HG03103 (cell line): ENCODE data around the gene MRPL41.
"Not testable (repeated sequence)": the region's sequence is repeated elsewhere in the genome, so short reads cannot be mapped to it uniquely, and the experiment has no call there.

Experiments
- ATAC-seq: cut with Tn5 transposase; IDR thresholded peaks from one replicate; pipeline ENCODE4 v1.9.1; 2021; ENCODE audit warnings: low read depth; ENCODE audit not compliant: unreplicated experiment

Gene MRPL41

GRCh38 chr9:137581361-137582285 is 29.9 kb downstream of the MRPL41 start:
- ATAC-seq, result no peak

GRCh38 chr9:137582286-137582860 is 30.7 kb downstream of the MRPL41 start:
- no peak for ATAC-seq

DNA sequence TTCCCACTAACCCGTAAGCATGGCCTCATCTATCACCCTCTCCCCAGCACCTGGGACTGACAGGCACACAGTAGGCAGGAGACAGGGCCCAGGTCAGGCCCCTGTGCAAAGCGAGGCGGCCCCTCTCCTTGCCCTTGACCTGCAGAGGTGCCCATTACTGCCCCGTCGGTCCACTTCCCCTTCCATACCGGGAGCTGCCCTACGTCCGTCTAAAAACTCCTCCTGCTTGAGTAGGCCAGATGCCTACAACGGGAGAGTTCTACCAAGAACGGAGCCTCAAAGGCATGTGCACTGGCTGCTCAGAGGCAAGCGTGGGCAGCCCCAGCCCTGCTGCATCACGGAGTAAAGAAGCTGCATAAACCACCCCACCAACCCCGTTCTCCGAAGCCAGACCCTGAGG is 31.7 kb downstream of the MRPL41 start:
- no peak for ATAC-seq

DNA sequence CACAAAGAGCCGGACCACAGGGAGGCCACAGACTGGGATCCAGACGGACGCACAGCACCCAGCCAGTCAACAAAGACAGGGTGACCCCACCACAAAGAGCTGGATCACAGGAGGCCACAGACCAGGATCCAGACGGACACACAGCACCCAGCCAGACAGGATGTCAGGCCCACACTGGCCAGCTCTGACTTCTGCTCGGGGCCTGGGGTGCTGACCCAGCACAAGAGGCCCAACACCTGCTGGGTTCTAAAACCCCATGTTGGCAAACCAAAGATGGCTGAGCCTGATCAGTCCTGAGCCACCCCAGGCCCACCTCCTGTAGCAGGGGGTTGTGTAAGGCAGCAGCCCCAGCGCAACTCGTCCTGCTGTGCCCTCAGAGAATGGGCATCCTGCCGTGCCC is 32.3 kb downstream of the MRPL41 start:
- ATAC-seq, result no peak

- no peak for ATAC-seq
Observed at GRCh38 chr9:137586854-137587253, 35.2 kb downstream of the MRPL41 start.

DNA sequence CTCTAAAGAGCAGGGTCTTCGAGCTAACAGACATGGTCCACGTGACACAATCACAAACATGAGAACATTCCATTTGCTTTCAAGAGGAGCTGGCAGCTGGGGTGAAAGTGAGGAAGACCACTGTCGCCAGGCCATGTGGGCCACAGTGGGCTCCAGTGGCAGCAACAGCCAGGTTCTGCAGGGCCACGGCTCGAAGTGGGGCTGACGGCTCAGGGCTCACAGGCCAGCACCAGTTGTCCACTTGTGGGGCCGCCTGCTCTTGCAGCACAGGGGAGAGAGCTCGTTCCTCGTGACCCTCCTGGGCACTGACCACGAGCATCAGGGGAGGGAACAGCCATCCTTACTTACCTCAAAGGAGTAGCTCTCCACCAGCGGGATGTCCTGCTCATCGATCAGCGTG is 36.6 kb downstream of the MRPL41 start:
- ATAC-seq, result no peak

- no peak for ATAC-seq
Observed at GRCh38 chr9:137588891-137589290, 37.2 kb downstream of the MRPL41 start.

- ATAC-seq, result no peak
Observed at GRCh38 chr9:137589441-137590122, 37.9 kb downstream of the MRPL41 start.

GRCh38 chr9:137590123-137590468 is 38.4 kb downstream of the MRPL41 start:
- peak; percentile 20 for ATAC-seq

DNA sequence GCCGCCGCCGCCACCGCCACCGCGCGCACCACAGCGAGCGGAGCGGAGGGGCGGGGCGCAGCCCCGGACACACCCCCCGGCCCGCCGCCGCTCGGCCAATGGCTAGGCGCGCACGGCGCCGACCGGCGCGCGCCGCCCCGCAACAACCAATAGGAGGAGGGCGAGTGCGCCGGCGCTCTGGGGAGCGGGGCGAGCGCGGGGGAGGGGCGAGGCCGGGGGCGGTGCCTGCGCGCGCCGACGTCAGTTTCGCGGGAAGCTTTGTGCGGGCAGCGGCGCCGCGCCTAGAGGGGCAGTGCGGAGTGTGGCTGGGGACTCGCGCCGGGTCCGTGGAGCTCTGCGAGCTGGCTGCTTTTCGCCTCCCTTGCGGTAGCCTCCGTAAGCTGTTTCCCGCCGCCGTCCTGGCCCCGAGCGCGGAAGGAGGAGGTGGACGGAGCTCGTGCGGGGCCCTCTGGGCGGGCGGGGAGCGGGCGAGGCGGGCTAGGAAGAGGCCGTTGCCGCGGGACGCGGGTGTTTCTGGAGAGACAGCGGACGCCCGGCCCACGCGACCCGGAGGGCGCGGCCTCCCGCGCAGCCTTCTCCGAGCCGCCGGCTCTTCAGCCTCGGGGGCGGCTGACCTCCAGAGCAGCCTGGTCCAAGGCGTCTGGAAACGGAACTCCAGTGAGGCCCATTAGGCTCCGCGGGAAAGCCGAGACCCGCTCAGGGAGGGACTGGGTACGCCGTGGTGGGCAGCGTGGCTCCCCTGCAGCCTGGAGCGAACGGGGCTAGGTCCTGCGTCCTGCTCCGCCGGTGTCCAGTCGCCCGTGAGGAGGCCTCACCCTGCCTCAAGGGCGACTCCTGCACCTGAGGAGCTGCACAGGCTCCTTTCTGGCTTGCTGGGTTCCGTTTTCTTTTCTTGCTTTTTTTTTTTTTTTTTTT is 39.0 kb downstream of the MRPL41 start, which contains the start of gene ZMYND19:
Gene ZMYND19 (minus strand): TSS at position 44 of the 915 bp plus-strand sequence. CDS start 249 bp downstream, outside the sequence.
- peak; percentile 78 for ATAC-seq

GRCh38 chr9:137592767-137593166 is 41.1 kb downstream of the MRPL41 start:
- no peak for ATAC-seq

- no peak for ATAC-seq
Observed at GRCh38 chr9:137593176-137593575, 41.5 kb downstream of the MRPL41 start.

- not testable (repeated sequence) for ATAC-seq
Observed at GRCh38 chr9:137596577-137596976, 44.9 kb downstream of the MRPL41 start.

- no peak for ATAC-seq
Observed at GRCh38 chr9:137598943-137599342, 47.3 kb downstream of the MRPL41 start.
